ENCODE measurements around the gene POP7.
"Not testable (repeated sequence)": the region's sequence is repeated elsewhere in the genome, so short reads cannot be mapped to it uniquely, and the experiment has no call there.

DNA sequence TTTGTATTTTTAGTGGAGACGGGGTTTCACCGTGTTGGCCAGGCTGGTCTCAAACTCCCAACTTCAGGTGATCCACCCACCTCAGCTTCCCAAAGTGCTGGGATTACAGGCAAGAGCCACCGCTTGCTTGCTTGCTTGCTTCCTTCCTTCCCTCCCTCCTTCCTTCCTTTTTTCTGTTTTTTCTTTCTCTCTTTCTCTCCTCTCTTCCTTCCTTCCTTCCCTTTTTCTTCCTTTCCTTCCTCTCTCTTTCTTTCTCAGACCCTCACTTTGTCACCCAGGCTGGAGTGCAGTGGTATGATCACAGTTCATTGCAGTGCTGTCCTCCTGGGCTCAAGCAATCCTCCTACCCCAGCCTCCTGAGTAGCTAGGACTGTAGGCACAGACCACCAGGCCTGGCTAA, 4.8 kb upstream of the POP7 start:
- TF ChIP-seq, protein P1, sequence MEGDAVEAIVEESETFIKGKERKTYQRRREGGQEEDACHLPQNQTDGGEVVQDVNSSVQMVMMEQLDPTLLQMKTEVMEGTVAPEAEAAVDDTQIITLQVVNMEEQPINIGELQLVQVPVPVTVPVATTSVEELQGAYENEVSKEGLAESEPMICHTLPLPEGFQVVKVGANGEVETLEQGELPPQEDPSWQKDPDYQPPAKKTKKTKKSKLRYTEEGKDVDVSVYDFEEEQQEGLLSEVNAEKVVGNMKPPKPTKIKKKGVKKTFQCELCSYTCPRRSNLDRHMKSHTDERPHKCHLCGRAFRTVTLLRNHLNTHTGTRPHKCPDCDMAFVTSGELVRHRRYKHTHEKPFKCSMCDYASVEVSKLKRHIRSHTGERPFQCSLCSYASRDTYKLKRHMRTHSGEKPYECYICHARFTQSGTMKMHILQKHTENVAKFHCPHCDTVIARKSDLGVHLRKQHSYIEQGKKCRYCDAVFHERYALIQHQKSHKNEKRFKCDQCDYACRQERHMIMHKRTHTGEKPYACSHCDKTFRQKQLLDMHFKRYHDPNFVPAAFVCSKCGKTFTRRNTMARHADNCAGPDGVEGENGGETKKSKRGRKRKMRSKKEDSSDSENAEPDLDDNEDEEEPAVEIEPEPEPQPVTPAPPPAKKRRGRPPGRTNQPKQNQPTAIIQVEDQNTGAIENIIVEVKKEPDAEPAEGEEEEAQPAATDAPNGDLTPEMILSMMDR (IDR thresholded peaks at IDR 0.05; ENCODE audit: low read depth, low read length, poor library complexity, severe bottlenecking): not testable (repeated sequence)
- not testable (repeated sequence) for TF ChIP-seq EZH2phosphoT487 (IDR thresholded peaks at IDR 0.05; ENCODE audit: borderline replicate concordance, low read length)

Data from DOHH2 (cell line).